Measurements from ENCODE around the gene DCST2. TPM values are rescaled to one million over a fixed set of nuclear protein-coding genes. Genes with fewer than 3 reads are reported as not detected.

Gene DCST2
- total RNA-seq, 1 experiment from 2014 or later, result 0.21 TPM

DNA sequence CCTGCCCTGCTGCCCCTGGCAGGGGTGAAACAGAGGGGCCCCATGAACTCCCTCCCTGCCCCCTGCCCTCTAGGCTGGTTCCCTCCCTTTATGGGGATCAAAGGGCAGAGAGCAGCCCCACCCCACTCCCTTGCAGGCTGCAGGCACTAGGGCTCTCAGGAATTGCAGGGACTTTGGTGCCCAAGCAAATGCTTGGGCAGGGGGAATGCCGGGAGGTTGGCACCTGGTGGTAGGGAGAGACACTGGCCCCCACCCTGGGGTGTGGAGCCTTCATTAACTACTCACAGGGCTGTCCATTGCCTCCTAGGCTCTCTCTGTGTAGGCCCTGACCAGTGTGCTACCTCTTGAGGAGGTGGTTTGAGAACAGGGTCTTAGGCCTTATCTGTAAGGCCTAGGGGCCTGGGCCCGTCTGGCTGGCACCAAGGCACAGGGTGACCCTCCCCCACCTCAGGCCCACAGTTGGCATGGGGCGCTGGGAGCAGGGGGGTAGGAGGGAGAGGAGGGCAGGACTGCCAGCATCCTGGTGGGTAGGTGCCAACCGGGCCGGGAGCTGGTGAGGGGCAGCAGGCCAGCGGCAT is 26.2 kb downstream of the DCST2 start:
- ChIA-PET CTCF (interaction anchor here (0.5 to 2.2 kb wide), 2 partner anchors 10 to 384 kb away, joined by 4 to 16 read pairs; no protein-coding TSS in a partner anchor), POLR2A (ENCODE audit: low non-redundant PET) (no interaction called here)
- BruUV-seq (replicated peaks), result no TSS peak
- DNase-seq (ENCODE audit: low spot score), result no peak
- no peak overlapping the region for H3K27ac ChIP-seq (ENCODE audit: low read depth, low read length, poor library complexity, severe bottlenecking)
- H3K4me3 ChIP-seq (ENCODE audit: low read depth, low read length, poor library complexity, severe bottlenecking), result no peak overlapping the region
- no peaks in the 10 kb centered on the region for H3K9me3 ChIP-seq (ENCODE audit: low read depth, low read length, poor library complexity, severe bottlenecking)
- H3K27me3 ChIP-seq (replicated peaks; ENCODE audit: insufficient read depth, low read depth, low read length, poor library complexity), result no peaks in the 10 kb centered on the region
- no peak for TF ChIP-seq EZH2 (IDR thresholded peaks at IDR 0.05; ENCODE audit: borderline replicate concordance, low read depth, low read length, poor library complexity, severe bottlenecking)
- TF ChIP-seq, protein P1, sequence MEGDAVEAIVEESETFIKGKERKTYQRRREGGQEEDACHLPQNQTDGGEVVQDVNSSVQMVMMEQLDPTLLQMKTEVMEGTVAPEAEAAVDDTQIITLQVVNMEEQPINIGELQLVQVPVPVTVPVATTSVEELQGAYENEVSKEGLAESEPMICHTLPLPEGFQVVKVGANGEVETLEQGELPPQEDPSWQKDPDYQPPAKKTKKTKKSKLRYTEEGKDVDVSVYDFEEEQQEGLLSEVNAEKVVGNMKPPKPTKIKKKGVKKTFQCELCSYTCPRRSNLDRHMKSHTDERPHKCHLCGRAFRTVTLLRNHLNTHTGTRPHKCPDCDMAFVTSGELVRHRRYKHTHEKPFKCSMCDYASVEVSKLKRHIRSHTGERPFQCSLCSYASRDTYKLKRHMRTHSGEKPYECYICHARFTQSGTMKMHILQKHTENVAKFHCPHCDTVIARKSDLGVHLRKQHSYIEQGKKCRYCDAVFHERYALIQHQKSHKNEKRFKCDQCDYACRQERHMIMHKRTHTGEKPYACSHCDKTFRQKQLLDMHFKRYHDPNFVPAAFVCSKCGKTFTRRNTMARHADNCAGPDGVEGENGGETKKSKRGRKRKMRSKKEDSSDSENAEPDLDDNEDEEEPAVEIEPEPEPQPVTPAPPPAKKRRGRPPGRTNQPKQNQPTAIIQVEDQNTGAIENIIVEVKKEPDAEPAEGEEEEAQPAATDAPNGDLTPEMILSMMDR (conservative IDR thresholded peaks at IDR 0.05; ENCODE audit: low read depth, low read length), result no peak
- intact Hi-C loops (cut with micrococcal nuclease; ENCODE audit: unreplicated experiment), result no loop called here
- peaks cover 17% of the 10 kb centered on the region for H3K4me1 ChIP-seq (ENCODE audit: insufficient read depth, low read length, poor library complexity, severe bottlenecking)
- no peaks in the 10 kb centered on the region for H3K36me3 ChIP-seq (ENCODE audit: insufficient read depth, low read length, poor library complexity, severe bottlenecking)

DNA sequence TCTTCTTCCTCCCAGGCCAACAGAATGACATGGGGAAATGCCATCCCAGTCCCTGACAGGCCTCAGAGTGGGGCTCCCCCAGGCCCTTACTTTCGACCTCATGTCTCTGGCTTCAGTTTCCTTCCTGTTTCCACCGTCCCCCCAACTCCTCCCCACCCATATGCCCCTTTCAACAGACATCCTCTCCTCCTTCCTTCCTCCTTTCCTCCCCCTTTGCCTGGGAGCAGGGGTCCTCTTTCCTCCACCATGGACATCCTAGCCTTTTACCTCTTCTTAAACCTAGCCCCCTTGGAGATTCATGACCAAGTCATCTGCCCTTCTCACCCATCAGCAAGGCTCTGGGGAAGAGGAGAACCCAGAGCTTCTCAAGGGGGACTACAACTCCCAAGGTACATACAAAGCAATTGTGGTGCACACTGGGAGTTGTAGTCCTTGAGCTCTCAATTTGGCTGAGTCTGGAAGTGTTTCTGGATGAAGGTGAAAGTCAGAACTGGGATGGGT is 26.9 kb downstream of the DCST2 start:
- H3K36me3 ChIP-seq (ENCODE audit: insufficient read depth, low read length, poor library complexity, severe bottlenecking), result no peaks in the 10 kb centered on the region
- no peak for TF ChIP-seq EZH2 (IDR thresholded peaks at IDR 0.05; ENCODE audit: borderline replicate concordance, low read depth, low read length, poor library complexity, severe bottlenecking)
- TF ChIP-seq, protein P1 (conservative IDR thresholded peaks at IDR 0.05; ENCODE audit: low read depth, low read length), result no peak
- intact Hi-C loops (cut with micrococcal nuclease; ENCODE audit: unreplicated experiment), result no loop called here
- peak overlapping the region; percentile 89 for H3K27ac ChIP-seq (ENCODE audit: low read depth, low read length, poor library complexity, severe bottlenecking)
- no TSS peak for BruUV-seq (replicated peaks)
- ChIA-PET CTCF (interaction anchor here (2.2 kb wide), 1 partner anchor 11 kb away, joined by 16 read pairs; no protein-coding TSS in a partner anchor), POLR2A (ENCODE audit: low non-redundant PET) (no interaction called here)
- H3K9me3 ChIP-seq (ENCODE audit: low read depth, low read length, poor library complexity, severe bottlenecking), result no peaks in the 10 kb centered on the region
- peak; percentile 77 for DNase-seq (ENCODE audit: low spot score)
- no peaks in the 10 kb centered on the region for H3K27me3 ChIP-seq (replicated peaks; ENCODE audit: insufficient read depth, low read depth, low read length, poor library complexity)
- H3K4me1 ChIP-seq (ENCODE audit: insufficient read depth, low read length, poor library complexity, severe bottlenecking), result peaks cover 15% of the 10 kb centered on the region
- no peak overlapping the region for H3K4me3 ChIP-seq (ENCODE audit: low read depth, low read length, poor library complexity, severe bottlenecking)

DNA sequence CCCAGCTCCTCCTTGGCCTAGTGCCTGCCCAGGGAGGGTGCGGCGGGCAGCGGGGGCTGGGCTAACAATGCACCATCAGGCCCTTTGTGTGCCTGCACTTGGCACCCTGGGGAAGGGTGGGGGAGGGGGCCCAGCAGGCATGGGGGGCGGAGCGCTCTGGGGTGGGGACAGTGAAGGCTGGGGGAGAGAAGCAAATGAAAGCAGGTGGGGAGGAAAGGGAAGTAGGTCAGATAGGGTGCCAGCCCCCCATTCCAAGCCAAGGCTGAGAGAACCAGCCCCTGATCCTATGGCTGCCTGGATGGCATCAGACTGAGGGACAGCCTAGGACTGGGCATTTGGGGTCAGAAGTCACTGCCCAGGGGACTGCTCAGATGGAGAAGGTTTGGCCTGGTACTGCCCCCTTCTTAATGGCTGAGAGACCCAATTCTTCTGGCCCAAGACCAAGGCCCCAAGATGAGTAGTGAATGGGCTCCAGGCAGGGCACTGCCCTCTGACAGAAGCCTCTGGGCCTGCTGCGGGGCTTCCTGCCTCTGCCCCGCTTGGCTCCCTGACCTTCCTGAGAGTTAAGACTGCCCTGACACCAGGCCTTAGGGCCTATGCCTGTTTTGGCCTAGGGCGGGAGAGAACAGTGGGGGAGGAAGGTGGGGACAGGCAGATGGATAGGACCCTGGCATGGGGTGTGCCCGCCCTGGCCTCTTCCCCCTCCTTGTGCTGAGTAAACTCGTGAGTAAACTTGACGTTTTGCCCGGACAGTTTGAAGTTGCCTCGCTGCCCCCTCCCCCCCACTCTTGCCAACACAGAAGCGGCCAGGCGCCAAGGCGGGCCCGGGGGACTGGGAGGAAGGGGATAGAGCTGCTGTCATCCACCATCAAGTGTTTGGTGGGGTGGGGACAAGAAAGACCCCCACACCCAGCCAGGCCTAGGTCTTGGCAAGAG is 28.2 kb downstream of the DCST2 start:
- Histone ChIP-seq H3K36me3 (ENCODE audit: insufficient read depth, low read length, poor library complexity, severe bottlenecking) (no peaks in the 10 kb centered on the region), H3K4me1 (ENCODE audit: insufficient read depth, low read length, poor library complexity, severe bottlenecking) (peaks cover 15% of the 10 kb centered on the region), H3K9me3 (ENCODE audit: low read depth, low read length, poor library complexity, severe bottlenecking) (no peaks in the 10 kb centered on the region), H3K4me3 (ENCODE audit: low read depth, low read length, poor library complexity, severe bottlenecking) (peak overlapping the region; percentile 70), H3K27me3 (replicated peaks; ENCODE audit: insufficient read depth, low read depth, low read length, poor library complexity) (no peaks in the 10 kb centered on the region), H3K27ac (ENCODE audit: low read depth, low read length, poor library complexity, severe bottlenecking) (peak overlapping the region; percentile 89)
- POLR2A ChIA-PET (ENCODE audit: low non-redundant PET), result interaction anchor here (1.3 kb wide), 1 partner anchor 12 kb away, joined by 4 read pairs; no protein-coding TSS in a partner anchor
- no TSS peak for BruUV-seq (replicated peaks)
- CTCF ChIA-PET, result interaction anchor here (0.7 kb wide), 1 partner anchor 14 kb away, joined by 9 read pairs; no protein-coding TSS in a partner anchor
- DNase-seq (ENCODE audit: low spot score), result no peak
- intact Hi-C loops (cut with micrococcal nuclease; ENCODE audit: unreplicated experiment), result no loop called here
- TF ChIP-seq EZH2 (IDR thresholded peaks at IDR 0.05; ENCODE audit: borderline replicate concordance, low read depth, low read length, poor library complexity, severe bottlenecking), result no peak
- TF ChIP-seq, protein P1 (conservative IDR thresholded peaks at IDR 0.05; ENCODE audit: low read depth, low read length), result no peak
